Neural progenitor cell (in vitro differentiated cells): Measurements from ENCODE around the gene UBA1. TPM values are rescaled to one million over a fixed set of nuclear protein-coding genes. Genes with fewer than 3 reads are reported as not detected.

Source experiments
- DNase-seq: peaks from one replicate; pipeline ENCODE4 v3.0.0-alpha.2; 2016; ENCODE audit warnings: low spot score
- H2AFZ ChIP-seq: fragments of 200-600 bp; sonication (generic); replicated peaks from 2 replicates; pipeline ENCODE4 v1.6.1; 2016; ENCODE audit warnings: antibody characterized with exemption
- H3F3A ChIP-seq: fragments of 200-600 bp; sonication (generic); 2 replicates; pipeline ENCODE4 v1.6.1; 2016; ENCODE audit warnings: antibody characterized with exemption, low read depth
- H3K27ac ChIP-seq: fragments of 200-600 bp; sonication (generic); 2 replicates; pipeline ENCODE4 v1.5.1; 2016; ENCODE audit warnings: mild to moderate bottlenecking
- H3K27me3 ChIP-seq: fragments of 200-600 bp; sonication (generic); 2 replicates; pipeline ENCODE4 v1.6.1; 2016; ENCODE audit warnings: mild to moderate bottlenecking, moderate library complexity
- H3K36me3 ChIP-seq: fragments of 200-600 bp; sonication (generic); 2 replicates; pipeline ENCODE4 v1.5.1; 2016
- H3K4me1 ChIP-seq: fragments of 200-600 bp; sonication (generic); 2 replicates; pipeline ENCODE4 v1.6.1; 2016; ENCODE audit warnings: mixed run types
- H3K4me2 ChIP-seq: fragments of 200-600 bp; sonication (generic); 2 replicates; pipeline ENCODE4 v1.6.1; 2016
- H3K4me3 ChIP-seq: fragments of 200-600 bp; sonication (generic); 2 replicates; pipeline ENCODE4 v1.5.1; 2016
- H3K79me2 ChIP-seq: fragments of 200-600 bp; sonication (generic); 2 replicates; pipeline ENCODE4 v1.6.1; 2016; ENCODE audit warnings: low read depth
- H3K9ac ChIP-seq: fragments of 200-600 bp; sonication (generic); 2 replicates; pipeline ENCODE4 v1.6.1; 2016
- H3K9me3 ChIP-seq: fragments of 200-600 bp; sonication (generic); 2 replicates; pipeline ENCODE4 v1.5.1; 2016; ENCODE audit warnings: low read depth
- H4K20me1 ChIP-seq: fragments of 200-600 bp; sonication (generic); 2 replicates; pipeline ENCODE4 v1.6.1; 2016; ENCODE audit warnings: low read depth
- H3K27ac Mint-ChIP-seq: 3 replicates; pipeline ENCODE4 v1.8.0; 2021; ENCODE audit warnings: mixed read lengths
- H3K27me3 Mint-ChIP-seq: 2 replicates; pipeline ENCODE4 v1.8.0; 2022; ENCODE audit warnings: low read depth, mild to moderate bottlenecking, inconsistent platforms, moderate library complexity, mixed read lengths; ENCODE audit not compliant: insufficient read depth
- H3K36me3 Mint-ChIP-seq: 3 replicates; pipeline ENCODE4 v1.8.0; 2021; ENCODE audit warnings: mixed read lengths
- H3K4me1 Mint-ChIP-seq: 3 replicates; pipeline ENCODE4 v1.8.0; 2021; ENCODE audit warnings: mixed read lengths
- H3K4me3 Mint-ChIP-seq: 3 replicates; pipeline ENCODE4 v1.8.0; 2021; ENCODE audit warnings: mild to moderate bottlenecking, moderate library complexity, mixed read lengths
- H3K9me3 Mint-ChIP-seq: 3 replicates; pipeline ENCODE4 v1.8.0; 2020; ENCODE audit warnings: mixed read lengths
- EZH2 ChIP-seq: fragments of 200-600 bp; sonication (generic); IDR thresholded peaks from 2 replicates; pipeline ENCODE4 v1.6.1; 2017; ENCODE audit warnings: antibody characterized with exemption, mild to moderate bottlenecking, moderate library complexity
- EZH2phosphoT487 ChIP-seq: fragments of 200-600 bp; sonication (generic); IDR thresholded peaks from 2 replicates; pipeline ENCODE4 v1.6.1; 2017; ENCODE audit warnings: antibody characterized with exemption
- total RNA-seq: library from RNA; depleted of rRNA; stranded (reverse); fragments of >200 nt; gene quantifications from 2 replicates; pipeline ENCODE4 v1.2.3, GENCODE V29; 2015; ENCODE audit warnings: low replicate concordance
- TF ChIP-seq, protein P1 (sequence below): fragments of 200-600 bp; sonication (generic); IDR thresholded peaks from 2 replicates; pipeline ENCODE4 v1.5.1; 2017; ENCODE audit warnings: antibody characterized with exemption, mild to moderate bottlenecking

UBA1 gene
- total RNA-seq, 1 donor from 2014 or later: 291 TPM

GRCh38 chrX:47215291-47215900, 21.8 kb downstream of the UBA1 start:
- Histone ChIP-seq H3K27me3 (no peaks in the 10 kb centered on the region), H3K79me2 (peaks cover 22% of the 10 kb centered on the region), H3F3A (peaks cover 40% of the 10 kb centered on the region), H3K9me3 (no peaks in the 10 kb centered on the region), H3K36me3 (no peaks in the 10 kb centered on the region), H3K4me3 (no peak overlapping the region), H4K20me1 (peaks cover 22% of the 10 kb centered on the region), H2AFZ (no peak overlapping the region), H3K27ac (peak overlapping the region; percentile 19), H3K9ac (no peak overlapping the region), H3K4me2 (no peak overlapping the region), H3K4me1 (peaks cover 16% of the 10 kb centered on the region)
- peaks cover 3% of the 10 kb centered on the region for H3K9me3 Mint-ChIP-seq
- H3K27ac Mint-ChIP-seq: no peak overlapping the region
- peaks cover 57% of the 10 kb centered on the region for H3K36me3 Mint-ChIP-seq
- H3K27me3 Mint-ChIP-seq: peaks cover 10% of the 10 kb centered on the region
- H3K4me3 Mint-ChIP-seq: no peak overlapping the region
- peaks cover 27% of the 10 kb centered on the region for H3K4me1 Mint-ChIP-seq
- no peak for DNase-seq
- TF ChIP-seq EZH2phosphoT487 (no peak), EZH2 (no peak)
- TF ChIP-seq, protein P1, sequence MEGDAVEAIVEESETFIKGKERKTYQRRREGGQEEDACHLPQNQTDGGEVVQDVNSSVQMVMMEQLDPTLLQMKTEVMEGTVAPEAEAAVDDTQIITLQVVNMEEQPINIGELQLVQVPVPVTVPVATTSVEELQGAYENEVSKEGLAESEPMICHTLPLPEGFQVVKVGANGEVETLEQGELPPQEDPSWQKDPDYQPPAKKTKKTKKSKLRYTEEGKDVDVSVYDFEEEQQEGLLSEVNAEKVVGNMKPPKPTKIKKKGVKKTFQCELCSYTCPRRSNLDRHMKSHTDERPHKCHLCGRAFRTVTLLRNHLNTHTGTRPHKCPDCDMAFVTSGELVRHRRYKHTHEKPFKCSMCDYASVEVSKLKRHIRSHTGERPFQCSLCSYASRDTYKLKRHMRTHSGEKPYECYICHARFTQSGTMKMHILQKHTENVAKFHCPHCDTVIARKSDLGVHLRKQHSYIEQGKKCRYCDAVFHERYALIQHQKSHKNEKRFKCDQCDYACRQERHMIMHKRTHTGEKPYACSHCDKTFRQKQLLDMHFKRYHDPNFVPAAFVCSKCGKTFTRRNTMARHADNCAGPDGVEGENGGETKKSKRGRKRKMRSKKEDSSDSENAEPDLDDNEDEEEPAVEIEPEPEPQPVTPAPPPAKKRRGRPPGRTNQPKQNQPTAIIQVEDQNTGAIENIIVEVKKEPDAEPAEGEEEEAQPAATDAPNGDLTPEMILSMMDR: no peak

GRCh38 chrX:47216393-47216925, 22.8 kb downstream of the UBA1 start:
- H3K9ac ChIP-seq: no peak overlapping the region
- no peak overlapping the region for H3K4me3 ChIP-seq
- peak overlapping the region; percentile 13 for H3K27ac Mint-ChIP-seq

GRCh38 chrX:47217121-47217851, 23.7 kb downstream of the UBA1 start:
- peaks cover 13% of the 10 kb centered on the region for H3K27me3 Mint-ChIP-seq
- Histone ChIP-seq H3K4me2 (peak overlapping the region; percentile 51), H3K4me1 (peaks cover 18% of the 10 kb centered on the region), H3K36me3 (no peaks in the 10 kb centered on the region), H3K4me3 (peak overlapping the region; percentile 27), H3K9ac (no peak overlapping the region), H4K20me1 (peaks cover 41% of the 10 kb centered on the region), H3K79me2 (peaks cover 39% of the 10 kb centered on the region), H3K27ac (peak overlapping the region; percentile 54), H3K27me3 (no peaks in the 10 kb centered on the region), H3F3A (peaks cover 40% of the 10 kb centered on the region), H2AFZ (no peak overlapping the region), H3K9me3 (no peaks in the 10 kb centered on the region)
- H3K27ac Mint-ChIP-seq: peak overlapping the region; percentile 78
- TF ChIP-seq, protein P1: no peak
- TF ChIP-seq EZH2: no peak
- TF ChIP-seq EZH2phosphoT487: no peak
- H3K4me3 Mint-ChIP-seq: peak overlapping the region; percentile 96
- H3K36me3 Mint-ChIP-seq: peaks cover 49% of the 10 kb centered on the region
- H3K9me3 Mint-ChIP-seq: peaks cover 3% of the 10 kb centered on the region
- peaks cover 46% of the 10 kb centered on the region for H3K4me1 Mint-ChIP-seq
- no peak for DNase-seq

More at GRCh38 chrX:47216393-47216925, 22.8 kb downstream of the UBA1 start:
- peaks cover 40% of the 10 kb centered on the region for H3F3A ChIP-seq
- Mint-ChIP-seq H3K4me1 (peaks cover 37% of the 10 kb centered on the region), H3K36me3 (peaks cover 57% of the 10 kb centered on the region), H3K27me3 (peaks cover 10% of the 10 kb centered on the region), H3K4me3 (peak overlapping the region; percentile 96), H3K9me3 (peaks cover 3% of the 10 kb centered on the region)
- peaks cover 31% of the 10 kb centered on the region for H3K79me2 ChIP-seq
- H3K4me1 ChIP-seq: peaks cover 18% of the 10 kb centered on the region
- peak overlapping the region; percentile 54 for H3K27ac ChIP-seq
- no peak overlapping the region for H2AFZ ChIP-seq
- TF ChIP-seq, protein P1: no peak
- TF ChIP-seq EZH2phosphoT487 (no peak), EZH2 (no peak)
- no peak overlapping the region for H3K4me2 ChIP-seq
- peaks cover 32% of the 10 kb centered on the region for H4K20me1 ChIP-seq
- no peaks in the 10 kb centered on the region for H3K27me3 ChIP-seq
- no peaks in the 10 kb centered on the region for H3K36me3 ChIP-seq
- H3K9me3 ChIP-seq: no peaks in the 10 kb centered on the region
- DNase-seq: no peak
